NCI-H1436 treated with DMSO at 0.1 percent for 48 hours (cell line): ENCODE measurements around the gene DIP2C.

ENCODE experiments used
- DNase-seq: peaks from one replicate; lab custom pipeline; 2025; lab: John Stamatoyannopoulos, UW

DIP2C gene

DNA sequence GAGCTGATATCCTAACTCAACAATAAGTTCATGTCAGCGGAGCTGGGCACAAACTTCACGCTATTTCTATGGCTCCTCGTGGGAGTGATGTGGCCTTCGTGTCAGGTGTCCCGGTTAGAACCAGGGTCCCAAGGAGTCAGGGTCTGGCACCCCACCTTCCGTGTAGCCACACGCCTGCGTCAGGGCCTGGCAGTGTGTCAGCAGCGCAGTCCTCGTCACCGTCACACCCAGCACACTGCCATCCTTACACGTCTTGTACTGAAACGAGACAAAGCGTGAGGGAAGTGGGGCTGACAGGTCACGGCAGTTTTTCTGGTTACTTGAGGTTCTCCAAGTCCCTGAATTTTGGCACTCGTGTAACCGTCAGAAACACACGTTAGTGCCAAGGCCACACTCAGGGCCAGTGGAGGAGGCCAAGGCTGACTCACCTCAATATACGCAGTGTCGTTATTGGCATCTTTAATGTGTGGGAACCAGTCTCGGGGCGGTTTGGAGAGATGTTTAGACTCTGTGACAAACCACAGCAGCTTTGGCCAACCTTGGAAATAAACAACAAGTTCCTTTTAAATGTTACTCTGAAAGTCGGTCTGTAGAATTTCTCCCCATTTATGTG lies 299.5 kb downstream of the DIP2C start:
- no peak for DNase-seq

DNA sequence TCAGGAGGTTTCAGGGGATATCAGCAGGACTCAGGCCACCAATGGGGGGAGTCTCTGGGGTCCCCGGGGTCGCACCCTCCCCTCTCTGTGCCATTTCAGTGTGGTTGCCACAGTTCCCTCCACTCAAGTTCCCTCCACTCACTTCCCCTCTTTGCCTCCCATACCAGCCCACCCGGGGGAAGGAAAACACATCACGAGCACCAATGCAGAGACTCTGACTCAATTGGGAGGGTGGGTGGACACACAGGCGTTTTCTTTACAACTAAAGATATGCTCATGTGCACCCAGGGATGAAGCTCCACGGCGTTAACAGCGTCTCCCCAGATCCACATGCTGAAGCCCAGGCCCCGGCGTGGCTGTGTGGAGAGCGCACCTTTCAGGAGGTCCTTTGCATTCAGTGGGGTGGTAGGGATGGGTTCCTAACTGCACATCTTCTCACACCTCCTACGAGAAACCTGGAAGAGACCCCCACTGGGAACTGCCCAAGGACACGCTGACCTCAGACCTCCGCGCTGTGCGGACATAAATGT lies 300.1 kb downstream of the DIP2C start:
- no peak for DNase-seq

DNA sequence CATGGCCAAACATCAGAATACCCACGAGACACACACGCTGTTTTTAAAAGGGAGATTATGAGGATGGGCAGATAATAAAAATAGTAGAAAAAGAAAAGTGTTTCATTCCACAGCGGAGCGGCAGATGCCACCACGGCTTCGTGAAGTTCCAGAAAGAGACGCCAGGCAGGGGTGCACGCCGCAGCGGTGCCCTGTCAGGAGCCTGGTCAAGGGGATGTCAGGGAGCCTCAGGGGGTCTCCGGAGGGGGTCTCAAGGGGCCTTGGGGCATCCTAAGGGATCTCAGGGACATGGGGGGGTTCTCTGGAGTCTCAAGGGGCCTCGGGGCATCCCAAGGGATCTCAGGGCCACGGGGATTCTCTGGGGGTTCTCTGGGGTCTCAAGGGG lies 300.8 kb downstream of the DIP2C start:
- DNase-seq: no peak

DNA sequence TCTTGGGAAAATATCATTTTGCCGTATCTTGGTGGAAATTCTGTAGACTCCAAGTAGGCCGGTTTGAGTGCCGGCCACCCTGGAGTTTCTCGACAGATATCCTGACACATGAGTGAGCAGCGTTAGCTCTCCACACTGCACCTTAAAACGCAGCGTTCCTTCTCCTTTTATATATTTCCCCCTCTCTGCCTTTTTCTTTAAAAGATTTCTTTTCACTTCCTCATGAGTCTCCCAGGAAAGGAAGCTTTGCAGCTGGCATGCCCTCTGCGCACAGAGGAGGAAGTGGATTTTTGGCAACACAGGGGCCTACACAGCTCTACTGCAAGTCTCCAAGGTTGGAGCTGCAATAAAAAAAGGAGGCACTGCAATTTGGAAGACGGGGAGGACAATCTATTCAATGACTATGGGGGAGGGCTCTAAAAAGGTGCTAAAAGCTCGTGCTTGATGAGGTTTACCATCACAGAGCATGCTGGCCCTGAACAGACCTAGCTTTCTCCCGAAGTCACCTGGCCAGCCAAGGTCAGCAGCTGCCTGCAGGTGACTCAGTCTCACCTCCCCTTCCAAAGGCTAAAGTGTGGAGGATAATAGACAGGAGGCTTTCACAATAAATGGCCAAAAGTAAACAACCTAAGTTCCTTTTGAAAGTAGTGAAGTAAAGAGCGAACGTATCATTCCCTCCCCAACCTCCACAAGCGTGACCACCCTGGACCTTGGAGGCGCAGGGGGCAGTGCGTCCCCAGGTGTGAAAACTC lies 301.4 kb downstream of the DIP2C start:
- no peak for DNase-seq

DNA sequence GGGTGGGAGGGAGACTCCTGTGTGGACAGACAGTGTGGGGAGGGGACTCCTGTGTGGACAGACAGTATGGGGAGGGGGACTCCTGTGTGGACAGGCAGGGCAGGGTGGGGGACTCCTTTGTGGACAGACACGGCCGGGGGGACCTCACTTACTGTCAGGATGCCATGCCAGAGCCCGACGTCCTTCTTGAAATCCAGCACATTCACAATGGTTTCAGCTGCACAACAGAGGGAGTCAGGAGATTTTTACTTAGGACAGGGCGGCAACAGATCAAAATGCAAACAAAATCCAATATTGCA lies 301.9 kb downstream of the DIP2C start:
- no peak for DNase-seq

DNA sequence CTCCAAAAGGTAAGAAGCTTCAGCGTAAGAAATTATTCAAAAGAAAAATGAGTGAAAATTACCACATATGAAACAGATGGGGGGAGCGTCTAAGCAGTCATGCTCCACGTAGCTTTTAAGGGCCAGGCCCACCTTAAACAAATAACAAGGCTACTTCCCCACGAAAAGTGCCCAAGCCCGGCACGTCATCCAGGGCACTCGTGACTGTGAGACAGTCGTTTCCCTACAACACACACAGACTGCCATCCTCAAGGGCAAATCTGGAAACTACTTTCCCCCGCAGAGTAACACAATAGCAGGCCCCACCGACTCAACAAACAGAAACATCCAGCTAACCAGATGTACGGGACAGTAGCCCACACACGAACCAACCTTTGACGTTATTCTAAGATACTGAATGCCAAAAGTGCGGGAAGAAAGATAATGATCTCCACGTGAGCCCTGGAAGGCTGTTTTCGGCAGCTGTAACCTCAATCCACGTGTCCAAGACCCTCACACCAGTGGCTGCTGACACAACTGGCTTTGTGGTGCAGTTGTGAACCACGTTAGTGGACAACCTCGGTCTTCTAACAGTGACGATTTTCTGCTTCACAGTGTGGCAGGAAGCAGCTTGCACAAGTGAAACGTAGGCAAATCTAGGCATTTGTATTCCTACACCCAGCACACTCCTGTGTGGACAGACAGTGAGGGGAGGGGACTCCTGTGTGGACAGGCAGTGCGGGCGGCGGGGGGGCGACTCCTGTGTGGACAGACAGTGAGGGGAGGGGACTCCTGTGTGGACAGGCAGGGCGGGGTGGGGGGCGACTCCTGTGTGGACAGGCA lies 302.5 kb downstream of the DIP2C start:
- DNase-seq: no peak

DNA sequence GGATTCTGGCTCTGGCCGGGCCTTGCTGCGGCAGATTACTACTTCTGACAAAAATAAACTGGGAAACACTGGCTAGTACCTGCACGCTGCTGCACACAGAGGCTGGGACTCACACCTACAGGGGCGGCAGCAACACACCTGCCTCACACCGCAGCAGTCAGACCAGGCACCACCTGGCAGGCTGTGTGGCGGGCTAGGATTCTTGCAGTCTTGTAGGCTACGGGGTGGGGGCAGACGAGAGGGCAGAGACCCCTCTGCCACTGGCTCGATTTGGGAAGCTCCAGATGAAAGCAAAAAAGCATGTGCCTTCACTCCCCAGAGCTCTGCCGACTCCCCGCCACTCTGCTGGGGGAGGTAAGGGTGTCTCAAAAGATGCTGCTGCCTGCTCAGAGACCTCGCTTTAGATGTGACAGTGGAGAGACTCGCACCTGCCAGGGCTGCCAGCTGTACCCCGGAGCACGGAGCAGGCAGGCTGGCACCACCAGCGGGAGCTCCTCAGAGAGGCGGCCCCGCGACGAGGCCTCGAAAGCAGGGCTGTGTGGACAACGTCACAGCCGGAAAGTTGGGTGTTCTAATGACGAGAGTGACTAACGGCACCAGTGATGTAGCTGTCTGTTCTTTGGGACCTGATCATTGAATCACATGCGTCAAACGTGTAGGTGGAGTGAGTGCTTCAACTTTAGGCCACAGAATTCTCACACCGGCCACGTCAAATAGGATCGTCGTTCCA lies 303.7 kb downstream of the DIP2C start:
- DNase-seq: no peak

DNA sequence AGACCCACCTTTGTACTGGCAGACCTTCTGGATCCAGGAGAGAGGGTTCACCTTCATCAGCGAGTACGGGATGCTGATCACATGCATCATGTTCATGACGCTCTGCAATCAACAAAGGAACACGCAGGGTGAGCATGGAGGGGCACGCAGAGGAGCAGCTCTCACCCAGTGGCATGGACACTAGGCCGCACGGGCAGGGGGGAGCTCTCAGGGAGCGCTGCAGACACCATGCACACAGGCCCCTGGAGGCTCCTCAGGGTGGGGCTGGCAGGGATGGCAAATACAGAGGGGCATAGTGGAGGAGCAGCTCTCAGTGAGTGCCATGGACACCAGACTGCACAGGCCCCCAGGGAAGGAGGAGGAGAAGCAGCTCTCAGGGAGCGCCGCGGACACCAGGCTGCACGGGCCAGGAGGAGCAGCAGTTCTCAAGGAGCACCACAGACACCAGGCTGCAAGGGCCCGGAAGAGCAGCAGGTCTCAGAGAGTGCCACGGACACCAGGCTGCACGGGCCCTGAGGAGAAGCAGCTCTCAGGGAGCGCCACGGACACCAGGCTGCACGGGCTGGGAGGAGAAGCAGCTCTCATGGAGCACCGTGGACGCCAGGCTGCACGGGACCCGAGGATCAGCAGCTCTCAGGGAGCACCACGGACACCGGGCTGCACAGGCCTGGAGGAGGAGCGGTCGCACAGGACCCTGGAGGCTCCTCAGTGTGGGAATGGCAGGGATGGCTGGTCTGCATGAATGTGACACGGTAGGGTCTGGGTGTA lies 304.7 kb downstream of the DIP2C start:
- DNase-seq: no peak

DNA sequence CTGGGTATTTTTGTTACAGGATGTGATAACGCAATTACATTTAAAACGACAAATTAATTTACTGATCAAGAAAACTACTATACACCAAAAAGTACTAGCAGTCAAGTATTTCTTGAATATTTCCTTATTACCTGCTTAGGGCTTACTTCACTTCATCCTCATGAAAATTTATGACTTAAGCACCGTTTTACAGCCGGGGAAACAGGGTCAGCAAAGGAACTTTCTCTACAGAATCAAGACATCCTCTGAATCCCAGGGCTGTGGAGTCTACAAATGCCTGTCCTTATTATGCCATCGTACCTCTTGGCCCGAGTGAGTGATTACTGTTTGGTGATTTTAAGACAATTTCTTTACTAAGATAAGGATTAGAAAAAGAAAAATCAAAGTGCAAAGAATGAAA lies 305.9 kb downstream of the DIP2C start:
- DNase-seq: no peak

DNA sequence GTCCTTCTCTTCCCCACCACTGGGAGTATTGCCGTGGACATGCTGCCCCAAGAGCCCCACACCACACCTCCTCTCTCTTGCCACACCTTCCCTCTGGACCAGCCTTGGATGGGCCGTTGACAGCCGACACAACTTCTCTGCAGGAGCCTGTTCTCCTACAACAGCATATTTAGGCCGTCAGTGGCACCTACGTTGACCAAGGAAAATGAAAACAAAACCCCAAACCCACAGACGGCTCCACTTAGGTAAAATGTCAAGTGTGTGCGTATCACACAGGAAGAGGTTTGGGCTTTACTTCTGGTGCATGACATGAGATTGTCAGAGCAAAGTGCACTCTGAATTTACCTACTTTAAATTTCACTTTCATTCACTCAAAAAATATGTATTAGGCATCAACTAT lies 307.7 kb downstream of the DIP2C start:
- no peak for DNase-seq

DNA sequence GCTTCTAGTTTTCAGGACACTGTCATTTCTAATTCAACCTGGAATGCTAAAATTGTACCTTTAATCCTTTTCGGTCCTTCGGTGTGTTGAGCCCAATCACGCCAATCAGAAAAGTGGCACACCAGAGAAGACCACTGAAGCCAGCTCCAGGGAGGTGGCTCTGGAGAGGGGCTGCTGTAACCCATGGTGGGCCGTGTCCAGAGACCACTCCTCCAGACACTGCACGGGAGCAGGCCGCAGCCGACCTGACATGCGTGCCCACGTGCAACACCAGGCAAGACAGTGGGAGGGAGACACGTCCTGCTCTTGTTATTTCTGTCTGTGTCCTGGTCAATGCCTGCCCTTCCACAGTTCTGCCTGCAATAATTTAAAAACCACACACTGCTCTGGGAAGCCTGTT lies 308.1 kb downstream of the DIP2C start:
- no peak for DNase-seq

DNA sequence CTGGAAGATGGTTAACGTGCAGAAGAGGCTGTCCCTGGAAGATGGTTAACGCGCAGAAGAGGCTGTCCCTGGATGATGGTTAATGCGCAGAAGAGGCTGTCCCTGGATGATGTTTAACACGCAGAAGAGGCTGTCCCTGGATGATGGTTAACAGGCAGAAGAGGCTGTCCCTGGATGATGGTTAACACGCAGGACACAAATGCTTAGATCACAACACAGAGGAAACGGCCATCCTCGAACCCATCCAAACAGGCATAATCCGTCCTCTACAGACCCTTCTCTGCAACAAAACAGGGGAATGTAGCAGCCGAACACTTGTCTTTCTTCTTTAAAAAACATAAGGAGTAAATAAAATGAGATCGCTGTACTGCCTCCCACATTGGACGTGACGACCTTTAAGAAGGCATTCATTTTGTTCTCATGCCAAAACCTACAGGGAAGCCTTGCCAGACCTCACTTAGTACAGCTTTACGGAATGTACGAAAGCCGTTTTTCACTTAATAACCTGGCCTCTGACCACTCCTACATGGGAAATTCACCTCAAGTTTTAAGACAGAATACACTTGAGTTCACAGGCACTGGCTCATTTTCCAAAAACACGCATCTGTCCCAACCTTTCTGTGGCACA lies 309.0 kb downstream of the DIP2C start:
- no peak for DNase-seq

DNA sequence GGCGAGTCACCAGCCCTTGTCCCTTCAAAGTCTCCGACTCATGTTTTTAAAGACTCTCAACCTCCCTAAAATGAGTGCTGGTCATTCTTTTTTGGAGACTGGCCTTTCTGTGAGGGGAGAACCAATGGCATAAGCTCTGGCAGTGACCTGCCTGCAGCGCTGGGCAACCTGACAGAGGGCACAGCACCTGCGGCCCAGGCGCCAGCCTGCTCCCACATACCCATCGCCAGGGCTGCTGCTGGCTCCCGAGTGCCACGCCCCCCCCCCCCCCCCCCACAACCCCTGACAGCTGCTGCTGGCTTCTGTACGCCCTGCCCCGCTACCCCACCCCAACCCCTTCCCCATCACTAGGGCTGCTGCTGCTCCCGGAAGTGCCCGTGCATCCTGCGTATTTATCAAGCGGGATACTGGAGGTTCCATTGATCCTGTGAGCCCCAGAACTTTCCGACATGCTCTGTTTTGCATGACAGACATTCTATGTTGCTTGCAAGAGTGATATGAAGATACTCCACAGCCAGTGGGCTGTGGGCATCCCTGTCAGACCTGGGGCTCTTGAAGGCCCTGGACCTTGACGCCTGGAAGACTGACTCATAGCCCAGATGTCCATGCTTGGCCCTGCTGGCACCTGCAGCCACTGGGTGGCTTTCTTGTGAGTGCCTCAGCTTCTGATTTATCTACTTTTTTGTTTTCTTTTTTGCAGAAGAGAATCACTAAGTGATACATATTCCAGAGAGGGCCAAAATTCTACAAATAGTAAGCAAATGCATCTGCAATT lies 310.4 kb downstream of the DIP2C start:
- no peak for DNase-seq

DNA sequence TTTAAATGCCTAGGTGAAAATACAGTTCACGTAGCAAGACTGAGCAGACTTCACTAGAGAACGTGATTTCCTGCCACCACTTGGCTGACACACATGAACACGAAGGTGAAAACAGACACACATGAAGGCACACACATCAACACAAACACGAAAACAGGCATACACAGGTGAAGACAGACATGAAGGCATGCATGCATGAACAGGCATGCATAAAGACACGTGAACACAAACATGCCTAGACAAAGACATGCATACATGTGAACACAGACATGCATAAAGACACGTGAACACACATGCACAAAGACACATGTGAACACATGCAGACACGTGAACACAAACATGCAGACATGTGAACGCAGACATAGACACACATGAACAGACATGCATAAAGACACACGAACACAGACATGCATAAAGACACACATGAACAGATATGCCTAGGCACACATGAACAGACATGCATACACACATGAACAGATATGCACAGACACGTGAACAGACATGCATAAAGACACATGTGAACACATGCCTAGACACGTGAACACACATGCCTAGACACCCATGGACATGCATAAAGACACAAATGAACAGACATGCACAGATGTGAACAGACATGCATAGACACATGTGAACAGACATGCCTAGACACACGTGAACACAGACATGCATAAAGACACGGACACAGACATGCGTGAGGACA lies 311.1 kb downstream of the DIP2C start:
- DNase-seq: no peak

DNA sequence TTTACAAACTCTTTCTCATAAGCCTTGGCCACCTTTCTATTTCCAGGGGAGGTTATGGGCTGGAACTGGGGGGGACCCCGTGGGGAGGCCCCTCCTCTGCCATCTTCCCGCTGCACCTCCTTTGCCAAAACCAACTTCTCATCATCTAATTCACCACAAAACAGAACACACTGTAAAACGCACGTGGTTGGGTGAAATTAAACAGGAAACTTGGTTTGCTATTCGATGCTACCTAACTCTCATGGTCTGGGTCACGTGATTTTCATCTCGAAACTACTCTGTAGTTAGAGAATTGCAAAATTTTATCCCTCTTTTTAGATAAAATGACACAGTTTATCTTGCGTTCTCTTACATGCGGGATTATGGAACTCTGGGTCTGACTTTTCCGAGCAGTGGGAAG lies 312.2 kb downstream of the DIP2C start:
- no peak for DNase-seq

DNA sequence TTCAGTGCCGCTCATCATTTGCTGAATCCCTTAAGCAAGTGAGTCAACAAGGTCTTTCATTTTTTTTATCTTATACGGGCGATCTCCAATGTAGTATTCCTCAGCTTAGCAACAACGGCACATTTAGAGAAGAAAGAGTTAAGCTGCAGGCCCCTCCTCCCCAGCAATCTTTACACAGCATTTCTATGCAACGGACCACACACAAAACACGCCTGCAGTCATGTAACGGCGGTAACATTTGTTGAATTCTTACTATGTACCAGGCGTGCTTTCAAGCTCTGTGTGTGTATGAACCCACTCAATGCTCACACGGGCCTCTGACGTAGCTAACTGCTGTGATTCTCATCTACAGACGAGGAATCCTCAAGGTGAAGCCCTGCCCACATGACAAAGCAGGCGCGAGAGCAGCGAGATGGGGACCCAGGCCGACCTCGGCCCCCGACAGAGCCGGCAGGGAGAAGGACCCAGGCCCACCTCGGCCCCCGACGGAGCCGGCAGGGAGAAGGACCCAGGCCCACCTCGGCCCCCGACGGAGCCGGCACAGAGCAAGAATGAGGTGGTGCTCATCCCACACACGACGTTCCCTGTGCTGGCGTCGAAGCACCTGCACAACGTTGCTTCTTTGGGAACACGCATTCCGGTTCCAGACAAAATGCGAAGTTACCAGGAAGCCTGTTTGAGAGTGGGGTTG lies 313.5 kb downstream of the DIP2C start:
- DNase-seq: no peak

DNA sequence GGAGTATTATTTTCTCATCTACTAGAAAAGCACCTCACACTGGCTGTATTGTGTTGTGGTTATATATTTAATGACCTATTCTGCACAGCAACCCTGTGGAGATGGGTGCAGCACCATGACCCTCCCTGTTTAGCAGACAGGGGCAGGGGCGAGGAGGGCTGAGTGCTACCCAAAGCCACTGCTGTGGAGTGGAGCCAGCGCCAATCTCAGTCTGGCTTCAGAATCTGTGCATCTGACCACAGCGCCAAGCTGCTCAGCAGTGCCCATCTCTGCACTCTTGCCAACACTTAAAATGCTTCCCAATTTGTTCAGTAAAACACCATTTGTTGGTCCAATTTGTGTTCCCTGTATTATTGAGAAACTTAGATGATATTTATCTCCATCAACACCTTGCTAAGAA lies 315.1 kb downstream of the DIP2C start:
- no peak for DNase-seq

DNA sequence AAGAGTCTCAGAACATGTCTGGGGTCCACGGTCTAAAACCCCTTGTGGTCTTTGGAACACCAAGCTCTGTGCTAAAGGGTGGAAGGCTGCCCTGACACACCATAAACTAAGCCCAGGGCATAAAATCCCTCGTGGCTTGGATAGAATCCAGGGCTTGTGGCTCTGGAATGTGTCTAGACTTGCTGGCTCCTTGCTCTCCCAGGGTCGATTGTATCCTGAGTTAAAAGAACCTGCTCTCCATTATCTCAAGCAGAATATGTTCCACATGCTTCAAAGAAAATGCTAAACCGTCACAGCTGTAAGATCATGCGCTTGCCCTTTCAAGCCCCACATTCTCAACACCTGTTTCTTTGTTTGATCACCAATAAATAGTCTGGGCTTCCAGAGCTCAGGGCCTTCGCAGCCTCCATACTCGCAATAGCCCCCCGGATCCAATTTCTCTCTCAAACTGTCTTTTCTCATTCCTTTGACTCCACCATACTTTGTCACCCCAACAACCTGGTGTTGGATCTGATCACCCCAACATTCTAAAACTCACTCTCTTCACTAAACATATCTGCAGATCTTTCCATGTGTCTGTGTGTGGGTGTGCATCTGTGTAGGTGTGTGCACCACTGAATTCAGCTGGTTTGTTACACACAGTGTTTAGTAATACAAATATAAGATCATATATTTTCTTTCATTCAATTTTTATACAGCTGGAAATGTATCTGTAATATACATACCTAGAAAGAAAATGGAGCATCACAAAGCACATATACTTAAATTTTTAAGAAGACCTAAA lies 315.8 kb downstream of the DIP2C start:
- DNase-seq: no peak
